HL-60/S4 (cell line): ENCODE results near the gene DCAF8.

ENCODE experiments used
- in situ Hi-C: fragments of 300-500 bp; cut with MboI; formaldehyde crosslinking; loops from 2 replicates; pipeline ENCODE4 v1.14.3; 2022; ENCODE audit warnings: low sequenced_read_pairs

DCAF8 gene

GRCh38 chr1:160264795-160265307, 2.5 kb upstream of the DCAF8 start:
- in situ Hi-C loops, result no loop called here

GRCh38 chr1:160261556-160261892, 825 bp downstream of the DCAF8 start:
- in situ Hi-C loops, result no loop called here

GRCh38 chr1:160260406-160261382, 1.7 kb downstream of the DCAF8 start:
- in situ Hi-C loops, result no loop called here

GRCh38 chr1:160258177-160258798, 4.1 kb downstream of the DCAF8 start:
- in situ Hi-C loops, result loop anchor here (10.0 kb wide), 1 partner anchor 163 kb away; the partner anchor contains the start of gene IGSF8

GRCh38 chr1:160257411-160258015, 4.8 kb downstream of the DCAF8 start:
- in situ Hi-C loops, result loop anchor here (10.0 kb wide), 1 partner anchor 163 kb away; the partner anchor contains the start of gene IGSF8

GRCh38 chr1:160256396-160257046, 5.8 kb downstream of the DCAF8 start:
- in situ Hi-C loops, result loop anchor here (10.0 kb wide), 1 partner anchor 162 kb away; the partner anchor contains the start of gene IGSF8

GRCh38 chr1:160255781-160256300, 6.5 kb downstream of the DCAF8 start:
- in situ Hi-C loops, result loop anchor here (10.0 kb wide), 1 partner anchor 161 kb away; the partner anchor contains the start of gene IGSF8

GRCh38 chr1:160251687-160252526, 10.4 kb downstream of the DCAF8 start:
- in situ Hi-C loops, result loop anchor here (10.0 kb wide), 1 partner anchor 157 kb away; the partner anchor contains the start of gene IGSF8

- in situ Hi-C loops, result loop anchor here (10.0 kb wide), 1 partner anchor 156 kb away; the partner anchor contains the start of gene IGSF8
These were observed 11.3 kb downstream of the DCAF8 start for GRCh38 chr1:160251011-160251410.

- in situ Hi-C loops, result no loop called here
These were observed 15.3 kb downstream of the DCAF8 start for GRCh38 chr1:160247053-160247452.

- in situ Hi-C loops, result no loop called here
These were observed 16.9 kb downstream of the DCAF8 start for GRCh38 chr1:160245434-160245833.

GRCh38 chr1:160244209-160244608, 18.1 kb downstream of the DCAF8 start:
- in situ Hi-C loops, result no loop called here

- in situ Hi-C loops, result no loop called here
These were observed 18.6 kb downstream of the DCAF8 start for GRCh38 chr1:160243767-160244166.

GRCh38 chr1:160239582-160240299, 22.6 kb downstream of the DCAF8 start:
- in situ Hi-C loops, result no loop called here

GRCh38 chr1:160238408-160238807, 23.9 kb downstream of the DCAF8 start:
- in situ Hi-C loops, result no loop called here

GRCh38 chr1:160237558-160237957, 24.8 kb downstream of the DCAF8 start:
- in situ Hi-C loops, result no loop called here

GRCh38 chr1:160236806-160237205, 25.5 kb downstream of the DCAF8 start:
- in situ Hi-C loops, result no loop called here

GRCh38 chr1:160232911-160233310, 29.4 kb downstream of the DCAF8 start:
- in situ Hi-C loops, result no loop called here

- in situ Hi-C loops, result no loop called here
These were observed 33.9 kb downstream of the DCAF8 start for GRCh38 chr1:160228431-160228830.
